HG03097 (cell line): Measurements from ENCODE around the gene NBPF6.
"Not testable (repeated sequence)": the region's sequence is repeated elsewhere in the genome, so short reads cannot be mapped to it uniquely, and the experiment has no call there.

ENCODE experiments used
- ATAC-seq: cut with Tn5 transposase; IDR thresholded peaks from one replicate; pipeline ENCODE4 v1.9.1; 2021; ENCODE audit not compliant: unreplicated experiment, low FRiP score

NBPF6 gene

GRCh38 chr1:108495008-108495407 is 44.9 kb downstream of the NBPF6 start:
- ATAC-seq, result not testable (repeated sequence)

GRCh38 chr1:108496856-108497255 is 46.7 kb downstream of the NBPF6 start:
- ATAC-seq, result not testable (repeated sequence)

- ATAC-seq, result no peak
Observed at GRCh38 chr1:108502138-108502537, 52.0 kb downstream of the NBPF6 start.

GRCh38 chr1:108502624-108503023 is 52.5 kb downstream of the NBPF6 start:
- ATAC-seq, result no peak

GRCh38 chr1:108503062-108503733 is 53.1 kb downstream of the NBPF6 start:
- no peak for ATAC-seq

- ATAC-seq, result no peak
Observed at GRCh38 chr1:108504447-108504846, 54.3 kb downstream of the NBPF6 start.

GRCh38 chr1:108505763-108506070 is 55.6 kb downstream of the NBPF6 start:
- ATAC-seq, result no peak

GRCh38 chr1:108511764-108512163 is 61.6 kb downstream of the NBPF6 start:
- ATAC-seq, result no peak

GRCh38 chr1:108512239-108513043 is 62.3 kb downstream of the NBPF6 start:
- ATAC-seq, result no peak

GRCh38 chr1:108513044-108513415 is 62.9 kb downstream of the NBPF6 start:
- no peak for ATAC-seq

- ATAC-seq, result not testable (repeated sequence)
Observed at GRCh38 chr1:108513914-108514313, 63.8 kb downstream of the NBPF6 start.

GRCh38 chr1:108517301-108517897 is 67.3 kb downstream of the NBPF6 start:
- not testable (repeated sequence) for ATAC-seq
